HUDEP-2 (cell line): ENCODE measurements around the gene ADAMTSL1.

ENCODE experiments used
- DNase-seq, 76 experiments: peaks; one replicate each; lab custom pipeline; 2025; ENCODE audit not compliant: unreplicated experiment in 76 of 76; lab: John Stamatoyannopoulos, UW

Gene ADAMTSL1

DNA sequence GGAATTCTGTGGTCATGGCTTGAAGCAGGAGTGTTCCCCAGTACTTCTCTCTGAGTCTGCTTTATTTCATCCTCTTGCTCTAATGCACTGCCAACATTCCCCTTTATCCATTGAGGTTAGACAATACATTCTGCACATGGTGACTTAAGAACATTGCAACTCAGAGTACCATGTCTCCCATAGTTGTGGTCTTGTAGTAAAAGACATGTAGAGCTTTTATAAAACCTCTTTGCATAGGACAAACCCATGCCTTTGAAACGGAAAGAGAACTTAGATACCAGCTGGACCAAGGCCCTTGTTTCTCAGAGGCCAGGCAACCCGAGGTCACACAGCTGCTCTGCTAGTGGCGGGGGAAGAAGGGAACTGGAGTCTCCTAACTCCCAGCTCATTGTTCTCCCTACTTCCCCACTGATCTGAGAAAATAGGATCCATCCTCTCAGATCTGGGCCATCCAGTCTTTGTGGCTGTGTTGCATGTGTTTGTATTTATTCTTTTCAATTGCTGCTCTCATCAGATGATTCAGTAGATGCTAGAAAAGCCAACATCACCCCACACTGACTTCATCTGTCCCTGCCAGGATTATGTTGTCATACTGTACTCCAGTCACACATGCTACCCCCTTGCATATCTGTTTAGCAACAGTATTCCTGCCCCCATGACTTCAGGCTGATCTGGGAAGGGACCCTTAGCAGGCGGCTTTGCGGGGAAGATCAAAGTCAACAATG lies 322.2 kb downstream of the ADAMTSL1 start:
- no peak for DNase-seq

- no peak for DNase-seq
Measured at GRCh38 chr9:18796696-18797270, 322.8 kb downstream of the ADAMTSL1 start.

DNA sequence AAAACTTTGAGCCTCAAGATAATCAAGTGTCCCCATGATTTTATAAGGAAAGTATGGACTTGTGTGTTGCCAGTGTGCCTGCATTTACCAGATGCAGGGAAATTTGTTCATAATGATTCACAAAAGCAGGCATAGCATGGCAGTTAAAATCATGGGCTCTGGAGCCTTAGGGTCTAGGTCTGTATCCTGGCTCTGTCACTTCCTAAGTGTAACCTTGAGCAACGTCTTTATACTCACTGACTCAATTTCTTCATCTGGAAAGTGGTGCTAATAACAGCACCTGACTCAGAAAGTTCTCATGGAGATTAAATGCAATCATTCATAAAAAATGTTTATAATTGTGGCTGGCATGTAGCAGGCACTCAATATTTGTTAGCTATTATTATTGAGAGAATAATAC lies 324.2 kb downstream of the ADAMTSL1 start:
- DNase-seq, result no peak

GRCh38 chr9:18798508-18799290 lies 324.7 kb downstream of the ADAMTSL1 start:
- no peak for DNase-seq

- DNase-seq, result no peak
Measured at GRCh38 chr9:18799428-18799827, 325.5 kb downstream of the ADAMTSL1 start.

- no peak for DNase-seq
Measured at GRCh38 chr9:18800579-18800978, 326.6 kb downstream of the ADAMTSL1 start.

DNA sequence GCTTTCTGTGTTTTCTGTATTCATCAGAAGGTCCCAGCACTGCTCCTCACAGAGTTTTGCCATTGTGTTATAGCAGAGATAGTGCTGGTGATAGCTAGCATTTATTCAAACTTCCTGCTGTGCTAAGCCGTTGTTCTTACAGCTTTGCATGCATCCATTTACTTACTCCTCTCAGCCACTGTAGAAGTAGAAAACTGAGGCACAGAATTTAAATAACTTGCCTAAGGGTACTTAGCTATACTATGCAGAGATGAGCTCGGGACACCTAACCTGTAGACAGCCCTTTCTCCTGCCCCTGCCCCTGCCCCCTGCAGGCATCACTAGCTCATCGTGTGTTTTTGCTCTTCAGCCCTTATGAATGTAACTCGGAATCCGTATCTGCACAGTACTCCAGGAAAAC lies 331.4 kb downstream of the ADAMTSL1 start:
- no peak for DNase-seq

DNA sequence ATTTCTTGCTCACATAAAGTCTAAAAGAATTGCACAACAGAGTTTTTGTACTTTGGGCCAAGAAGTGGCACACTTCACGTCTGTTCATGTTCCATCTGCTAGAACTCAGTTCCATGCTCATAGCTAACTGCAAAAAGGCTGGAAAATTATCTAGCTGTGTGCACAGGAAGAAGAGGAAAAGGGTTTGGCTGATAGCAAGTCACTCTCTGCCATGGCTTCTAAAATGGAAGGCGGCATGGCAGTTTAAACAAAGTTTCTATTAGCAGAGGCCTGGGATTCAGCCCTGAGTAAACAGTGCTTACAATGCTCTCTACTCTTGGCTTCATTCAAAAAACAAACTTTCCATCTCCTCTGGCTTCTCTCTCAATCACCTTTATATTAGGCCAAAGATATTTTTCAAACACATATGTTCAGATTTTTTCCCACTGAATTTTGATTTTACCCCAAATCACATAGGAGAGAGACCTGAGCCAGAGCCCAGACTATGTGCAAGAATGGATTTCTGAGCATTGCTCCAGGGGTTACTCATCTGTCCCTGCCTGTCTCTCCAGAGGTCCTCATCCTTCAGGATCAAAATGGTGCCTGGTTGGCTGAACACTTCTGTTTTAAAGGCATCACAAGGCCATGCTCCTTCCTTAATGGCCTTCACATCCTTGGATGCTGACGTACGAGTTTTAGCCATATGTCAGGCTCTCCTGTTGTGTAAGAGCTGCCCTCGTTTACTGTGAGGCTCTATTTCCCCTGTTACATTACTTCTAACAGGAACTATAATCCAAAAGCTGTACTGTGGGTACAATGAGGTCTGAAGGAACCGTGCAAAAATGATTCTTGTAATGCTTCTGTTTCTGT lies 332.5 kb downstream of the ADAMTSL1 start:
- DNase-seq, result no peak

GRCh38 chr9:18810581-18810980 lies 336.6 kb downstream of the ADAMTSL1 start:
- DNase-seq, result no peak

GRCh38 chr9:18811171-18811570 lies 337.2 kb downstream of the ADAMTSL1 start:
- no peak for DNase-seq

DNA sequence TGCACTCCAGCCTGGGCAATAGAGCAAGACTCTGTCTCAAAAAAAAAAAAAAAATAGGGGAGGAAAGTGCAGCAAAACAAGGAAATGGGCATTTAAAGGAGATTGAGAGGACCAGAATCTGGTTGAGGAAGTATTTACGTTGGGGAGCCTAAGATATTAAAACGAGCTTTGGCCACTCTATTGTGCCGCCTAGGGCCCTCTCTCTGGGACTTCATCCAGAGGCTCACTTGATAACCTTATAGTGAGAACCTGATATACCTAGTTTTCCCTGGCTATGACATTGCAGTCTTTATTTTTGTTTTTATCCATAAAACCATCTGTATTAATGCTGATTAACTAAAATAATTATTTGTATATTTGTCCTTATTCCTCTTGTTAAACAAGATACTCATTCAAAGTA lies 345.5 kb downstream of the ADAMTSL1 start:
- no peak for DNase-seq

DNA sequence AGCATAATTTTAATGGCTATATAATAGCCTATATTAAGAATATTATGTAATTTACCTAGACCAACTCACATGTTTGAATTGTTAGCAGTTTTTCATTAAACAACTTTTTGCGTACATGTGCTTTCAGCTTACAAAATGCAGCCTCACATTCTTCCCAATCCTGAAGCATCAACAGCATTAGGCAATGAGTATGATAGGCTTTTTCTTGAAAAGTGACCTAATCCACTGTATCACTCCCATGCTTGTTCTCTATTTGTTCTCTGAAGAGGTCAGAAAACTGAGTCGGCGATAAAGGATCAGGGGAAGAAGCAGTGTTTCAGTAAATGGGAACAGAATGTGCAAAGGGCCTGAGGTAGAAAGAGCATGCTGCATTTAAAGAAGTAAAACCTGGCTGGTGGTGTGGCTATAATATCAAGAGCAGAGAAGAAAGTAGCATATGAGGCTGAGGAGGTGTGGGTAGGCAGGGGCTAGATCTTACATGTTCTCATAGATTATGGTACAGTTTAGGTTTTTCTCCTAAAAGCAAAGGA lies 346.7 kb downstream of the ADAMTSL1 start:
- DNase-seq, result no peak

DNA sequence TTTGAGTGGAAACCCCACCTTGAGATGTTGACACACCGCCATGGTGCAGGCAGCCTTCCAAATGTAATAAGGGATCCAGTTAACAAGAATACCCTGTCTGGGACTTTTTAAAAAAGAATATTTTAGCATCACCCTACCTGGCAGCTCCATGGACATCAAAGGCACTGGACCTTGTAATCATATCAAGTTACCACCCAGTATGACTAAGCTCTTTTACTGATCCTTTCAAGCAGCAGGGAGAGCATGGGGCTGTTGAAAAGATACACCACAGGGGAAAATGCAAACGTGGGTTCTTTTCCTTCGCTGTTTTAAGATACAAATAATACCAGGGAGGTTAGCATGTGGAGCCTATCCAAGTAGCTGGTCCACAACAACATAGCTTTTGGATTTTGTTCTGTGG lies 347.8 kb downstream of the ADAMTSL1 start:
- no peak for DNase-seq

GRCh38 chr9:18822850-18823249 lies 348.9 kb downstream of the ADAMTSL1 start:
- no peak for DNase-seq

GRCh38 chr9:18824095-18824666 lies 350.2 kb downstream of the ADAMTSL1 start:
- no peak for DNase-seq

DNA sequence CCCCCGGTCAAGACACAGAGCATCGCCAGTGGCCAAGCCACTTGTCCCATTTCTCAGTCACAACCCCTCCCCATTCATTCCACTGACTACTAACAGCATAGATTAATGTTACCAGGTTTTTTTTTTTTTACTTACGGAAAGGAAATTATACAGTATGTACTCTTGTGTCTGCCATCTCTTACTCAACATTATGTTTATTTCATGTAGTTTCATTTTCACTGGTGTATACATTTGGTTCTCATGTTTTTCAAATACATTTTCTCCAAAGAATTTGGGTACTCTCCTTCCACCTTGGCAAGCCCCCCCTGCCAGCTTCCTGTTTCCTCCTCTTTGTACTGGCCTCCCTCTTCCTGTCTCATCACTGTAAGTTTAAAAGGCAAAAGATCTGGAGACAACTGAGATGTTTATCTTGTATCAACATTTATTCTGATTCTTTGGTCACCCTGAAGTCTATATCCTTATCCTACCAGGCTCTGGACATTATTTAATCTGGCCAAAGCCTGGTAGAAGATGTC lies 351.8 kb downstream of the ADAMTSL1 start:
- DNase-seq, result no peak

DNA sequence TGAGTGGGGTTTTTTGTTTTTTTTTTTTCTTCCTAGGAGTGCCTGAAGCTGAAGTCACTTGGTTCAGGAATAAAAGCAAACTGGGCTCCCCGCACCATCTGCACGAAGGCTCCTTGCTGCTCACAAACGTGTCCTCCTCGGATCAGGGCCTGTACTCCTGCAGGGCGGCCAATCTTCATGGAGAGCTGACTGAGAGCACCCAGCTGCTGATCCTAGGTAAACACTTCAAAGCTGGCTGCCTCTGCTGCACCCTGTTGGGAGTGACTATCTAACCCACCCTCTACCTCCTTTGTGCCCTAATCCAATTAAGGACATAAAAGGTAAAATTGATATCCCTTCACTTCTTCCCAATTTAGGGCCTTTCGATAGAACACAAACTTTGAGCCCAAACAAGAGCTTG lies 352.3 kb downstream of the ADAMTSL1 start:
- DNase-seq, result no peak

GRCh38 chr9:18829066-18829465 lies 355.1 kb downstream of the ADAMTSL1 start:
- DNase-seq, result no peak

GRCh38 chr9:18829873-18830272 lies 355.9 kb downstream of the ADAMTSL1 start:
- no peak for DNase-seq

GRCh38 chr9:18834740-18835361 lies 360.9 kb downstream of the ADAMTSL1 start:
- DNase-seq, result no peak
